H9 (cell line): ENCODE results near the gene HOXC11. TPM values are rescaled to one million over a fixed set of nuclear protein-coding genes. Genes with fewer than 3 reads are reported as not detected.

ENCODE experiments used
- DNase-seq: peaks from one replicate; pipeline ENCODE4 v3.0.0-alpha.2; 2017
- H2AFZ ChIP-seq: one replicate; pipeline ENCODE4 v1.6.1; 2013; ENCODE audit warnings: mild to moderate bottlenecking, low read length, control low read depth, moderate library complexity
- H2AK5ac ChIP-seq: 2 replicates; pipeline ENCODE4 v1.6.1; 2013; ENCODE audit warnings: low read length, control low read depth, mixed read lengths; ENCODE audit not compliant: insufficient read length
- H2BK120ac ChIP-seq: one replicate; pipeline ENCODE4 v1.6.1; 2013; ENCODE audit warnings: low read depth, mild to moderate bottlenecking, low read length, control low read depth, inconsistent platforms; ENCODE audit not compliant: poor library complexity, severe bottlenecking
- H2BK12ac ChIP-seq: 2 replicates; pipeline ENCODE4 v1.6.1; 2013; ENCODE audit warnings: low read length, control low read depth, mixed read lengths, low read depth; ENCODE audit not compliant: insufficient read length
- H2BK15ac ChIP-seq: 2 replicates; pipeline ENCODE4 v1.6.1; 2013; ENCODE audit warnings: low read depth, low read length, control low read depth
- H2BK20ac ChIP-seq: one replicate; pipeline ENCODE4 v1.6.1; 2013; ENCODE audit warnings: low read depth, mild to moderate bottlenecking, low read length, control low read depth, inconsistent platforms; ENCODE audit not compliant: poor library complexity, severe bottlenecking
- H2BK5ac ChIP-seq: 2 replicates; pipeline ENCODE4 v1.6.1; 2013; ENCODE audit warnings: low read length, control low read depth, mixed read lengths; ENCODE audit not compliant: insufficient read length
- H3K14ac ChIP-seq: 2 replicates; pipeline ENCODE4 v1.6.1; 2013; ENCODE audit warnings: low read length, control low read depth; ENCODE audit not compliant: insufficient read depth
- H3K18ac ChIP-seq: 2 replicates; pipeline ENCODE4 v1.6.1; 2013; ENCODE audit warnings: low read depth, mild to moderate bottlenecking, mixed read lengths, low read length, control low read depth; ENCODE audit not compliant: insufficient read length
- H3K23ac ChIP-seq: 2 replicates; pipeline ENCODE4 v1.6.1; 2013; ENCODE audit warnings: low read length, control low read depth, mixed read lengths, low read depth; ENCODE audit not compliant: insufficient read length
- H3K23me2 ChIP-seq: 2 replicates; pipeline ENCODE4 v1.6.1; 2013; ENCODE audit warnings: low read depth, mild to moderate bottlenecking, mixed read lengths, low read length, control low read depth; ENCODE audit not compliant: insufficient read length, poor library complexity, severe bottlenecking
- H3K27ac ChIP-seq: 2 replicates; pipeline ENCODE4 v1.5.1; 2013; ENCODE audit warnings: low read length, control low read depth, mixed read lengths, low read depth; ENCODE audit not compliant: insufficient read length
- H3K27me3 ChIP-seq: 2 replicates; pipeline ENCODE4 v1.6.1; 2013; ENCODE audit warnings: low read length, control low read depth, inconsistent platforms; ENCODE audit not compliant: insufficient read depth
- H3K4ac ChIP-seq: 2 replicates; pipeline ENCODE4 v1.6.1; 2013; ENCODE audit warnings: low read depth, mild to moderate bottlenecking, control low read depth, inconsistent platforms, low read length, moderate library complexity
- H3K4me1 ChIP-seq: 2 replicates; pipeline ENCODE4 v1.6.1; 2013; ENCODE audit warnings: low read length, control low read depth, inconsistent platforms; ENCODE audit not compliant: insufficient read depth
- H3K4me2 ChIP-seq: 2 replicates; pipeline ENCODE4 v1.6.1; 2013; ENCODE audit warnings: low read length, control low read depth, mixed read lengths; ENCODE audit not compliant: insufficient read length, insufficient read depth
- H3K56ac ChIP-seq: 2 replicates; pipeline ENCODE4 v1.6.1; 2013; ENCODE audit warnings: low read depth, mild to moderate bottlenecking, mixed read lengths, low read length, control low read depth; ENCODE audit not compliant: insufficient read length
- H3K79me1 ChIP-seq: 2 replicates; pipeline ENCODE4 v1.6.1; 2013; ENCODE audit warnings: low read depth, mild to moderate bottlenecking, moderate library complexity, low read length, control low read depth, inconsistent platforms; ENCODE audit not compliant: insufficient read depth, poor library complexity, severe bottlenecking
- H3K79me2 ChIP-seq: 2 replicates; pipeline ENCODE4 v1.6.1; 2013; ENCODE audit warnings: low read length, control low read depth, inconsistent platforms; ENCODE audit not compliant: insufficient read depth
- H3K9ac ChIP-seq: 2 replicates; pipeline ENCODE4 v1.6.1; 2013; ENCODE audit warnings: low read length, control low read depth, mixed read lengths; ENCODE audit not compliant: insufficient read length; ENCODE audit errors: extremely low read depth
- H3K9me3 ChIP-seq: one replicate; pipeline ENCODE4 v1.6.1; 2013; ENCODE audit warnings: low read depth, low read length, inconsistent platforms; ENCODE audit not compliant: control insufficient read depth
- H3T11ph ChIP-seq: one replicate; pipeline ENCODE4 v1.6.1; 2013; ENCODE audit warnings: mild to moderate bottlenecking, low read length, control low read depth, inconsistent platforms
- H4K20me1 ChIP-seq: one replicate; pipeline ENCODE4 v1.6.1; 2013; ENCODE audit not compliant: control insufficient read depth, insufficient read length, insufficient read depth
- H4K5ac ChIP-seq: 2 replicates; pipeline ENCODE4 v1.6.1; 2013; ENCODE audit warnings: low read depth, mild to moderate bottlenecking, mixed read lengths, low read length, control low read depth; ENCODE audit not compliant: insufficient read length
- H4K8ac ChIP-seq: replicated peaks from 2 replicates; pipeline ENCODE4 v1.6.1; 2013; ENCODE audit warnings: low read length, control low read depth, mixed read lengths, low read depth; ENCODE audit not compliant: insufficient read length
- H4K91ac ChIP-seq: 2 replicates; pipeline ENCODE4 v1.6.1; 2013; ENCODE audit warnings: low read depth, mild to moderate bottlenecking, moderate library complexity, mixed read lengths, low read length, control low read depth; ENCODE audit not compliant: insufficient read length
- H3K27ac Mint-ChIP-seq, 3 experiments: 2 replicates in 2 of 3; 3 replicates in 1 of 3; pipeline ENCODE4 v1.8.0; 2020 to 2021; ENCODE audit warnings: mixed read lengths in 3 of 3, mild to moderate bottlenecking in 1 of 3, moderate library complexity in 1 of 3
- H3K27me3 Mint-ChIP-seq: 2 replicates; pipeline ENCODE4 v1.8.0; 2021; ENCODE audit warnings: low read depth, mild to moderate bottlenecking, moderate library complexity, mixed read lengths
- H3K36me3 Mint-ChIP-seq, 3 experiments: 2 replicates in 2 of 3; 3 replicates in 1 of 3; pipeline ENCODE4 v1.8.0; 2020 to 2021; ENCODE audit warnings: low read depth in 3 of 3, mixed read lengths in 3 of 3; ENCODE audit not compliant: insufficient read depth in 1 of 3
- H3K4me1 Mint-ChIP-seq, 2 experiments: 2 replicates each; pipeline ENCODE4 v1.8.0; 2020; ENCODE audit warnings: mixed read lengths in 2 of 2
- H3K4me3 Mint-ChIP-seq, 2 experiments: 2 replicates in 1 of 2; 3 replicates in 1 of 2; pipeline ENCODE4 v1.8.0; 2020 to 2021; ENCODE audit warnings: mild to moderate bottlenecking in 2 of 2, mixed read lengths in 2 of 2, moderate library complexity in 1 of 2
- H3K9me3 Mint-ChIP-seq, 2 experiments: 2 replicates in 1 of 2; 3 replicates in 1 of 2; pipeline ENCODE4 v1.8.0; 2020; ENCODE audit warnings: mild to moderate bottlenecking in 2 of 2, mixed read lengths in 2 of 2, moderate library complexity in 1 of 2
- WGBS: extraction: QIAGEN DNeasy Blood & Tissue Kit; methylation state at CpG from one replicate; pipeline ENCODE4 v1.1.7; 2013; ENCODE audit warnings: missing lambda C conversion rate, low lambda C conversion rate, mixed read lengths; ENCODE audit not compliant: insufficient read length; ENCODE audit errors: extremely low coverage; 5-methylcytosine and 5-hydroxymethylcytosine counted together
- total RNA-seq: library from RNA; stranded (reverse); gene quantifications from 2 replicates; pipeline ENCODE4 v1.2.1, GENCODE V29; 2021
- TF ChIP-seq, protein P1 (sequence below): fragments of 200-600 bp; sonication (generic); conservative IDR thresholded peaks from 3 replicates; pipeline ENCODE4 v1.8.0; 2021; ENCODE audit warnings: antibody characterized with exemption, mild to moderate bottlenecking

The HOXC11 gene
- total RNA-seq, 1 experiment from 2014 or later, result not detected

DNA sequence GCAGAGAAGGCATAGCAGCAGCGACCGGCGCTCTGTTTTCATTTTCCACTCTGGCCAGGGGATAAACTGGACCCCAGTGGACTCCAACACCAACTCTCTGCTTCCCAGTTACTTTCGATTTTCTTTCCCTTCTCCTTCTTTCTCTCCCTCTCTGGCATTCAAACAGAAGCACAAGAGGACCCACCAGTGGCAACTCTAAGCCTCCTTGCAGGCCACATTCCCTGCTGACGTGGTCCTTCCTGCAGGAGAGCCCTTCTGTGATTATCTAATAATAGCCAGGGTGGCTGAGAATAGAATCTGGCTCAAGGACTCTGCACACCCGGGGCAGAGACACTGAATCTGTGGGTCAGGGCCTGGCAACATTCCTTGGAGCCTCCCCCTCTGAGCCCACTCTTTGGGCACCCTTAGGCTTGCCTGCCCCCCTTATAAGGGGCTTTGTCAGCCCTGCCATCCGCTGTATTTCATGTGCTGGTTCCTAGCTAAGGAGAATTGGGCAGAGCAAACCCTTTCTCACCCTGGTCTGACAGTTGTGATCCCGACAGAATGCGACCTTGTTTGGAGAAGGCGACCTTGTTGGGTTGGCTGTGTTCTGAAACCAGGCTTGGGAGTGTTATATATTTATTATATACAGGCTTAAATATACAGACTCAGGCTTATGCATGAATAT lies 47.1 kb downstream of the HOXC11 start:
- TF ChIP-seq, protein P1, sequence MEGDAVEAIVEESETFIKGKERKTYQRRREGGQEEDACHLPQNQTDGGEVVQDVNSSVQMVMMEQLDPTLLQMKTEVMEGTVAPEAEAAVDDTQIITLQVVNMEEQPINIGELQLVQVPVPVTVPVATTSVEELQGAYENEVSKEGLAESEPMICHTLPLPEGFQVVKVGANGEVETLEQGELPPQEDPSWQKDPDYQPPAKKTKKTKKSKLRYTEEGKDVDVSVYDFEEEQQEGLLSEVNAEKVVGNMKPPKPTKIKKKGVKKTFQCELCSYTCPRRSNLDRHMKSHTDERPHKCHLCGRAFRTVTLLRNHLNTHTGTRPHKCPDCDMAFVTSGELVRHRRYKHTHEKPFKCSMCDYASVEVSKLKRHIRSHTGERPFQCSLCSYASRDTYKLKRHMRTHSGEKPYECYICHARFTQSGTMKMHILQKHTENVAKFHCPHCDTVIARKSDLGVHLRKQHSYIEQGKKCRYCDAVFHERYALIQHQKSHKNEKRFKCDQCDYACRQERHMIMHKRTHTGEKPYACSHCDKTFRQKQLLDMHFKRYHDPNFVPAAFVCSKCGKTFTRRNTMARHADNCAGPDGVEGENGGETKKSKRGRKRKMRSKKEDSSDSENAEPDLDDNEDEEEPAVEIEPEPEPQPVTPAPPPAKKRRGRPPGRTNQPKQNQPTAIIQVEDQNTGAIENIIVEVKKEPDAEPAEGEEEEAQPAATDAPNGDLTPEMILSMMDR, result no peak
- Histone ChIP-seq H2BK12ac (no peak overlapping the region), H3K23ac (no peak overlapping the region), H3K56ac (no peak overlapping the region), H3K23me2 (peaks cover 10% of the 10 kb centered on the region), H4K91ac (no peak overlapping the region), H3K79me1 (no peaks in the 10 kb centered on the region), H3T11ph (no peak overlapping the region), H2BK120ac (no peak overlapping the region), H3K18ac (no peak overlapping the region), H2AK5ac (no peak overlapping the region), H2BK5ac (no peak overlapping the region), H3K79me2 (no peaks in the 10 kb centered on the region), H4K5ac (no peak overlapping the region), H2BK20ac (no peak overlapping the region), H3K14ac (no peak overlapping the region), H3K4ac (no peak overlapping the region), H3K27me3 (peaks cover 94% of the 10 kb centered on the region), H3K27ac (no peak overlapping the region), H4K8ac (no peak overlapping the region), H3K4me1 (no peaks in the 10 kb centered on the region), H2BK15ac (no peak overlapping the region), H3K9me3 (no peaks in the 10 kb centered on the region), H4K20me1 (no peaks in the 10 kb centered on the region), H3K4me2 (no peak overlapping the region), H3K9ac (no peak overlapping the region), H2AFZ (no peak overlapping the region)
- Mint-ChIP-seq H3K4me3 (peak overlapping the region in 1 of 2 experiments; percentile 31; a peak in 2 of 5 replicates), H3K36me3 (no peaks in the 10 kb centered on the region), H3K4me1 (peaks cover 13 to 30% of the 10 kb centered on the region in 2 experiments), H3K9me3 (peaks cover 0 to 2% of the 10 kb centered on the region in 2 experiments; a peak in 2 of 5 replicates), H3K27ac (no peak overlapping the region), H3K27me3 (peaks cover 100% of the 10 kb centered on the region)
- WGBS, result no CpG with 5 or more reads among the region's 10 CpGs
- DNase-seq, result no peak
